B cell (primary cell): ENCODE results near the gene ANKHD1. TPM values are rescaled to one million over a fixed set of nuclear protein-coding genes. Genes with fewer than 3 reads are reported as not detected.

Source experiments
- ATAC-seq: fragments of 200-7000 bp; cut with Tn5 transposase; one replicate; pipeline ENCODE4 v1.10.0; 2021; ENCODE audit warnings: low read depth, mild to moderate bottlenecking, moderate number of reproducible peaks, moderate library complexity
- CTCF ChIA-PET: fragments of 350-600 bp; sonication (Branson Sonifier 250); formaldehyde crosslinking; loops from one replicate; lab custom pipeline; 2021; ENCODE audit warnings: antibody characterized with exemption, inconsistent platforms; lab: Charles Lee
- POLR2A ChIA-PET: fragments of 350-600 bp; sonication (Branson Sonifier 250); formaldehyde crosslinking; loops from one replicate; lab custom pipeline; 2021; ENCODE audit warnings: antibody characterized with exemption; lab: Charles Lee
- DNase-seq: peaks from one replicate; pipeline ENCODE4 v3.0.0; 2013
- H2AFZ ChIP-seq: 2 replicates; pipeline ENCODE4 v1.6.1; 2012; ENCODE audit warnings: mild to moderate bottlenecking, low read depth, low read length; ENCODE audit not compliant: insufficient read depth, poor library complexity, severe bottlenecking
- H3K27ac ChIP-seq, 2 donors: 1 replicate in 1 of 2; 2 replicates in 1 of 2; pipeline ENCODE4 v1.5.1; 2012 to 2013; ENCODE audit warnings: low read length in 2 of 2, mild to moderate bottlenecking in 2 of 2, moderate library complexity in 1 of 2
- H3K27me3 ChIP-seq, 4 experiments: fragments of 200-600 bp in 1 of 4; sonication (generic) in 1 of 4; replicated peaks in 1 of 4; 1 replicate in 2 of 4; 2 replicates in 2 of 4; pipeline versions ENCODE4 v1.6.1 to v1.7.0; 2013 to 2016; ENCODE audit warnings: low read length in 3 of 4, mild to moderate bottlenecking in 2 of 4, mixed read lengths in 1 of 4, moderate library complexity in 1 of 4; ENCODE audit not compliant: insufficient read depth in 4 of 4, control insufficient read depth in 3 of 4; ENCODE audit errors: control extremely low read depth in 1 of 4
- H3K36me3 ChIP-seq, 2 experiments: replicated peaks in 1 of 2; 1 replicate in 1 of 2; 2 replicates in 1 of 2; pipeline versions ENCODE4 v1.6.1 to v1.7.1; 2013; ENCODE audit warnings: low read length in 1 of 2; ENCODE audit not compliant: insufficient read depth in 2 of 2, control insufficient read depth in 1 of 2; ENCODE audit errors: control extremely low read depth in 1 of 2, extremely low read depth in 1 of 2
- H3K4me1 ChIP-seq, 2 donors: fragments of 200-600 bp in 1 of 2; sonication (generic) in 1 of 2; 1 replicate in 1 of 2; 2 replicates in 1 of 2; pipeline versions ENCODE4 v1.5.1 to v1.6.1; 2013 to 2017; ENCODE audit warnings: low read length in 2 of 2; ENCODE audit not compliant: control insufficient read depth in 2 of 2, insufficient read depth in 2 of 2
- H3K4me2 ChIP-seq: replicated peaks from 2 replicates; pipeline ENCODE3; 2012; ENCODE audit warnings: mild to moderate bottlenecking, low read depth, low read length; ENCODE audit not compliant: poor library complexity, severe bottlenecking
- H3K4me3 ChIP-seq, 5 experiments: fragments of 200-600 bp in 1 of 5; sonication (generic) in 1 of 5; 1 replicate in 3 of 5; 2 replicates in 2 of 5; pipeline versions ENCODE4 v1.5.1 to v1.7.0; 2011 to 2016; ENCODE audit warnings: low read length in 4 of 5, mild to moderate bottlenecking in 4 of 5, low read depth in 2 of 5, control low read depth in 1 of 5, moderate library complexity in 1 of 5; ENCODE audit not compliant: insufficient read depth in 1 of 5; ENCODE audit errors: control extremely low read depth in 1 of 5, extremely low read depth in 1 of 5
- H3K79me2 ChIP-seq: fragments of 200-600 bp; sonication (generic); one replicate; pipeline ENCODE4 v1.6.0; 2016; ENCODE audit warnings: low read length; ENCODE audit not compliant: control insufficient read depth, insufficient read depth
- H3K9ac ChIP-seq: fragments of 200-600 bp; sonication (generic); 2 replicates; pipeline ENCODE4 v1.6.1; 2017; ENCODE audit warnings: mild to moderate bottlenecking, low read length, moderate library complexity
- H3K9me3 ChIP-seq, 3 donors: one replicate each; pipeline versions ENCODE4 v1.6.1 to v1.7.1; 2013; ENCODE audit warnings: low read length in 2 of 3; ENCODE audit not compliant: control insufficient read depth in 2 of 3, insufficient read depth in 1 of 3; ENCODE audit errors: control extremely low read depth in 1 of 3
- H4K20me1 ChIP-seq: 2 replicates; pipeline ENCODE4 v1.6.0; 2012; ENCODE audit warnings: mild to moderate bottlenecking, low read length; ENCODE audit not compliant: insufficient read depth, control insufficient read depth, poor library complexity, severe bottlenecking
- H3K27ac Mint-ChIP-seq: one replicate; pipeline ENCODE4 v1.8.0; 2021; ENCODE audit warnings: mixed read lengths
- H3K27me3 Mint-ChIP-seq: one replicate; pipeline ENCODE4 v1.8.0; 2021; ENCODE audit warnings: mixed read lengths
- H3K4me1 Mint-ChIP-seq: one replicate; pipeline ENCODE4 v1.8.0; 2021; ENCODE audit warnings: mixed read lengths
- H3K4me3 Mint-ChIP-seq: one replicate; pipeline ENCODE4 v1.8.0; 2021; ENCODE audit warnings: mixed read lengths
- H3K9me3 Mint-ChIP-seq: one replicate; pipeline ENCODE4 v1.8.0; 2022; ENCODE audit warnings: mixed read lengths; ENCODE audit not compliant: insufficient read depth
- EZH2 ChIP-seq: IDR thresholded peaks from 2 replicates; pipeline ENCODE4 v1.6.1; 2012; ENCODE audit warnings: borderline replicate concordance, low read depth, mild to moderate bottlenecking, moderate library complexity, low read length; ENCODE audit not compliant: insufficient read depth, poor library complexity, severe bottlenecking
- WGBS: methylation state at CpG from one replicate; pipeline ENCODE4 v1.1.5; 2013; ENCODE audit warnings: missing lambda C conversion rate; ENCODE audit not compliant: insufficient coverage; 5-methylcytosine and 5-hydroxymethylcytosine counted together
- intact Hi-C: fragments of 100-400 bp; cut with micrococcal nuclease; formaldehyde crosslinking; loops from one replicate; pipeline ENCODE4 v1.10.0; 2022
- polyA plus RNA-seq: library from polyadenylated mRNA; depleted of rRNA; stranded (reverse); fragments of >200 nt; gene quantifications from 2 replicates; pipeline ENCODE4 v1.2.3, GENCODE V29; 2012
- total RNA-seq, 2 donors: library from RNA; stranded (reverse); fragments of 120-200 nt in 1 of 2; gene quantifications; 1 replicate in 1 of 2; 2 replicates in 1 of 2; pipeline versions ENCODE4 v1.2.3 to v1.2.4, GENCODE V29; 2013 to 2022
- TF ChIP-seq, protein P1 (sequence below): fragments of 200-600 bp; IDR thresholded peaks from one replicate; pipeline ENCODE4 v1.8.0; 2022; ENCODE audit warnings: antibody characterized with exemption, mild to moderate bottlenecking

The ANKHD1 gene
- total and polyA plus RNA-seq, 2 donors (not counting 1 experiment from before 2014, with no cell fraction given), result 96.3 to 246 TPM

DNA sequence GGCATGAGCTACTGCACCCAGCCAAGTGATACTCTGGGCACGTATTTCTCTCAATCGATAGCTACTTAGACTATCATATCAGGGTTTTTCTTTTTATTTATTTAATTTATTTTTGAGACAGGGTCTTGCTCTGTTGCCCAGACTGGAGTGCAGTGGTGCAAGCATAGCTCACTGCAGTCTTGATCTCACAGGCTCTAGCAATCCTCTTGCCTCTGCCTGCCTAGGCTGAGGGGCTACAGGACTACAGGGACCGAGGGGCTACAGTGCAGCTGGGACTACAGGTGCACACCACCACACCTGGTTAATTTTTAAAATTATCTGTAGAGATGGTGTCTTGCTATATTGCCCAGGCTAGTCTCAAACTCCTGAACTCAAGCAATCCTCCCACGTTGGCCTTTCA lies 20.3 kb upstream of the ANKHD1 start:
- WGBS, result no CpG with 5 or more reads among the region's 4 CpGs
- ATAC-seq, result no peak
- no peaks in the 10 kb centered on the region for H3K4me1 Mint-ChIP-seq
- H3K9me3 ChIP-seq, result peaks cover 0 to 12% (median 0%) of the 10 kb centered on the region in 3 donors
- H3K27me3 Mint-ChIP-seq, result no peaks in the 10 kb centered on the region
- no peaks in the 10 kb centered on the region for H3K9me3 Mint-ChIP-seq
- H3K4me2 ChIP-seq, result no peak overlapping the region
- no peak for TF ChIP-seq EZH2
- TF ChIP-seq, protein P1, sequence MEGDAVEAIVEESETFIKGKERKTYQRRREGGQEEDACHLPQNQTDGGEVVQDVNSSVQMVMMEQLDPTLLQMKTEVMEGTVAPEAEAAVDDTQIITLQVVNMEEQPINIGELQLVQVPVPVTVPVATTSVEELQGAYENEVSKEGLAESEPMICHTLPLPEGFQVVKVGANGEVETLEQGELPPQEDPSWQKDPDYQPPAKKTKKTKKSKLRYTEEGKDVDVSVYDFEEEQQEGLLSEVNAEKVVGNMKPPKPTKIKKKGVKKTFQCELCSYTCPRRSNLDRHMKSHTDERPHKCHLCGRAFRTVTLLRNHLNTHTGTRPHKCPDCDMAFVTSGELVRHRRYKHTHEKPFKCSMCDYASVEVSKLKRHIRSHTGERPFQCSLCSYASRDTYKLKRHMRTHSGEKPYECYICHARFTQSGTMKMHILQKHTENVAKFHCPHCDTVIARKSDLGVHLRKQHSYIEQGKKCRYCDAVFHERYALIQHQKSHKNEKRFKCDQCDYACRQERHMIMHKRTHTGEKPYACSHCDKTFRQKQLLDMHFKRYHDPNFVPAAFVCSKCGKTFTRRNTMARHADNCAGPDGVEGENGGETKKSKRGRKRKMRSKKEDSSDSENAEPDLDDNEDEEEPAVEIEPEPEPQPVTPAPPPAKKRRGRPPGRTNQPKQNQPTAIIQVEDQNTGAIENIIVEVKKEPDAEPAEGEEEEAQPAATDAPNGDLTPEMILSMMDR, result no peak
- ChIA-PET POLR2A (no interaction called here), CTCF (interaction anchor here (1.2 to 2.8 kb wide), 3 partner anchors 9 to 21 kb away, joined by 3 to 9 read pairs (median 5); partner anchors contain the start of gene SLC4A9)
- H3K36me3 ChIP-seq, result no peaks in the 10 kb centered on the region
- no peaks in the 10 kb centered on the region for H3K27me3 ChIP-seq
- H4K20me1 ChIP-seq, result no peaks in the 10 kb centered on the region
- no peaks in the 10 kb centered on the region for H3K4me1 ChIP-seq
- no peak overlapping the region for H3K27ac ChIP-seq
- H2AFZ ChIP-seq, result no peak overlapping the region
- H3K9ac ChIP-seq, result no peak overlapping the region
- intact Hi-C loops, result no loop called here
- H3K4me3 ChIP-seq, result no peak overlapping the region
- no peak overlapping the region for H3K27ac Mint-ChIP-seq
- DNase-seq, result no peak
- no peak overlapping the region for H3K4me3 Mint-ChIP-seq
- no peaks in the 10 kb centered on the region for H3K79me2 ChIP-seq

DNA sequence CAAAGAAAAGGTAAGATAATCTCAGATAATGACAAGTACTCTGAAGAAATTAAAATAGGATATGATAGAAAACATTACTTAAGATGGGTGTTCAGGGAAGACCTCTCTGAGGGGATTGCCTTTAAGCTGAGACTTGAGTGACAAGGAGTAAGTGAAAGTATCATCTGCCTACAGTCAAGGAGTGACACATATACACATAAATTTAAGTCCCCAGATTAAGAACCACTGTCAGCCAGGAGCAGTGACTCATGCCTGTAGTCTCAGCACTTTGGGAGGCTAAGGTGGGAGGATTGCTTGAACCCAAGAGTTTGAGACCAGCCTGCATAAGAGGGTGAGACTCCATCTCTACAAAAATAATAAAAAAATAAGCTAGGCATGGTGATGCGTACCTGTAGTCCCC lies 19.7 kb upstream of the ANKHD1 start:
- no peaks in the 10 kb centered on the region for H3K27me3 ChIP-seq
- ATAC-seq (no peak), DNase-seq (no peak)
- no peak overlapping the region for H3K4me2 ChIP-seq
- no CpG with 5 or more reads among the region's 1 CpG for WGBS
- intact Hi-C loops, result no loop called here
- TF ChIP-seq, protein P1, result no peak
- no peak for TF ChIP-seq EZH2
- H4K20me1 ChIP-seq, result no peaks in the 10 kb centered on the region
- H2AFZ ChIP-seq, result no peak overlapping the region
- ChIA-PET CTCF (interaction anchor here (1.3 to 2.8 kb wide), 2 partner anchors 10 to 22 kb away, joined by 5 to 9 read pairs; partner anchors contain the start of gene SLC4A9), POLR2A (no interaction called here)
- H3K9me3 ChIP-seq, result peaks cover 0 to 12% (median 0%) of the 10 kb centered on the region in 3 donors
- H3K4me3 ChIP-seq, result no peak overlapping the region
- H3K27ac Mint-ChIP-seq, result no peak overlapping the region
- no peaks in the 10 kb centered on the region for H3K79me2 ChIP-seq
- no peaks in the 10 kb centered on the region for H3K9me3 Mint-ChIP-seq
- H3K4me1 Mint-ChIP-seq, result no peaks in the 10 kb centered on the region
- H3K9ac ChIP-seq, result no peak overlapping the region
- H3K4me3 Mint-ChIP-seq, result no peak overlapping the region
- no peaks in the 10 kb centered on the region for H3K27me3 Mint-ChIP-seq
- no peaks in the 10 kb centered on the region for H3K4me1 ChIP-seq
- no peaks in the 10 kb centered on the region for H3K36me3 ChIP-seq
- H3K27ac ChIP-seq, result no peak overlapping the region
